RWPE2 (cell line): ENCODE data around the gene DEDD2.

Experiments used
- ATAC-seq: fragments of 200-7000 bp; cut with Tn5 transposase; 3 replicates; pipeline ENCODE4 v1.9.1; 2021; ENCODE audit warnings: low read depth
- DNase-seq: peaks from one replicate; pipeline ENCODE4 v3.0.0-alpha.2; 2020; ENCODE audit warnings: low spot score
- H3K27ac ChIP-seq: fragments of 450-650 bp; 2 replicates; pipeline ENCODE4 v1.5.1; 2017; ENCODE audit warnings: mild to moderate bottlenecking; ENCODE audit not compliant: poor library complexity, severe bottlenecking
- H3K27me3 ChIP-seq: fragments of 250-450 bp; sonication (Bioruptor Pico); 2 replicates; pipeline ENCODE4 v1.5.1; 2021; ENCODE audit warnings: mild to moderate bottlenecking, moderate library complexity; ENCODE audit not compliant: insufficient read depth, poor library complexity, severe bottlenecking
- H3K36me3 ChIP-seq: fragments of 250-450 bp; sonication (Bioruptor Pico); 2 replicates; pipeline ENCODE4 v1.5.1; 2020; ENCODE audit warnings: low read depth, mild to moderate bottlenecking, moderate library complexity
- H3K4me1 ChIP-seq: fragments of 250-450 bp; sonication (Bioruptor Pico); 2 replicates; pipeline ENCODE4 v1.5.1; 2021; ENCODE audit warnings: mild to moderate bottlenecking, moderate library complexity; ENCODE audit not compliant: insufficient read depth, poor library complexity, severe bottlenecking
- H3K4me3 ChIP-seq: fragments of 250-450 bp; sonication (Bioruptor Pico); 2 replicates; pipeline ENCODE4 v1.5.1; 2021; ENCODE audit warnings: mild to moderate bottlenecking, moderate library complexity; ENCODE audit not compliant: severe bottlenecking
- H3K9me3 ChIP-seq: fragments of 250-450 bp; sonication (Bioruptor Pico); 2 replicates; pipeline ENCODE4 v1.5.1; 2021; ENCODE audit warnings: mild to moderate bottlenecking, moderate library complexity; ENCODE audit not compliant: severe bottlenecking
- TF ChIP-seq, protein P1 (sequence below): fragments of 450-650 bp; IDR thresholded peaks from one replicate; pipeline ENCODE4 v1.5.1; 2017; ENCODE audit warnings: mild to moderate bottlenecking, moderate library complexity; ENCODE audit not compliant: poor library complexity, severe bottlenecking

DEDD2 gene

GRCh38 chr19:42170715-42171114 is 46.8 kb downstream of the DEDD2 start:
- no peak for DNase-seq
- Histone ChIP-seq H3K4me3 (no peak overlapping the region), H3K4me1 (no peaks in the 10 kb centered on the region), H3K27me3 (peaks cover 8% of the 10 kb centered on the region), H3K9me3 (no peaks in the 10 kb centered on the region), H3K36me3 (no peaks in the 10 kb centered on the region), H3K27ac (no peak overlapping the region)
- no peak for ATAC-seq
- TF ChIP-seq, protein P1, sequence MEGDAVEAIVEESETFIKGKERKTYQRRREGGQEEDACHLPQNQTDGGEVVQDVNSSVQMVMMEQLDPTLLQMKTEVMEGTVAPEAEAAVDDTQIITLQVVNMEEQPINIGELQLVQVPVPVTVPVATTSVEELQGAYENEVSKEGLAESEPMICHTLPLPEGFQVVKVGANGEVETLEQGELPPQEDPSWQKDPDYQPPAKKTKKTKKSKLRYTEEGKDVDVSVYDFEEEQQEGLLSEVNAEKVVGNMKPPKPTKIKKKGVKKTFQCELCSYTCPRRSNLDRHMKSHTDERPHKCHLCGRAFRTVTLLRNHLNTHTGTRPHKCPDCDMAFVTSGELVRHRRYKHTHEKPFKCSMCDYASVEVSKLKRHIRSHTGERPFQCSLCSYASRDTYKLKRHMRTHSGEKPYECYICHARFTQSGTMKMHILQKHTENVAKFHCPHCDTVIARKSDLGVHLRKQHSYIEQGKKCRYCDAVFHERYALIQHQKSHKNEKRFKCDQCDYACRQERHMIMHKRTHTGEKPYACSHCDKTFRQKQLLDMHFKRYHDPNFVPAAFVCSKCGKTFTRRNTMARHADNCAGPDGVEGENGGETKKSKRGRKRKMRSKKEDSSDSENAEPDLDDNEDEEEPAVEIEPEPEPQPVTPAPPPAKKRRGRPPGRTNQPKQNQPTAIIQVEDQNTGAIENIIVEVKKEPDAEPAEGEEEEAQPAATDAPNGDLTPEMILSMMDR, result no peak

DNA sequence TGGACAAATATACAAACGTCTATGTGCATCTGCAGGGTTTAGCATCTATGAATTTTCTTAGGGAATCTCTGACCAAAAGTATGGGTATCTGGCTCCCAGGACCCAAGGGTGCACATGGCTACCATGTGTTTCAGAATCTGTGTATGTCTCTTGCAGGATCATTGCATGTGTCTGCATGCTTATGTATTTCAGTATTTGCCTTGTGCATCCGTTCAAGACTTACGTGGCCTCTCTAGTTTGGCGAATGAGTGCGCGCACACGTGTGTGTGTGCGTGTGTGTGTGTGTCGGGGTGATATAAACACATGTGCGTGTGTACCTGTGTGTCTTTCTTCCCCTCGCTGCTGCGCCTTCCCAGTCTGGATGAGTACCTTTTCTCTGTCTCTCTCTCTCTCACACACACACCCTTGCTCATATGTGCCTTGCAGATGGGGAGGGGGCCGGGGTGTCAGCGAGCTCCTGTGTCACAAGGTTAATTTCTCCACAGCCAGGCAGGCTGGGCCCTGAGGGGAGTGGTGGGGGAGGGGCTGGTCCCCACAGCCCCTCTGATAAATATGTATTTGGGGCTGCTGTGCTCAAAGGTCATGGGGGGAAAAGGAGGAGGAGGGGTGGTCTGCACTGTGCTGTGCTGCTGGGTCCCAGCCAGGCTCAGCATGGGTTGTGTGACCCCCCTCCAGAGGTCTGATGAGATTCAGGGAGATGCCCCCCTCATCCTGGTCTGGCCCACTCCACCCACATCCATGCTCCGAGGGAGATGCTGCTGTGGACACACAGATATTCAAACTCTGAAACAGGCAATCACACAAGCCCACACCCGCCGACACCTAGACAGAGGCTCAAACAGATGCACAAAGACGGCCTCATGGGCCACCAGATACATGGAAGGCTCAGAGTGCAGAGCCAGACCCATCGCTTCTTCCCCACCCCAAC is 47.7 kb downstream of the DEDD2 start:
- DNase-seq (no peak), ATAC-seq (no peak)
- Histone ChIP-seq H3K27ac (no peak overlapping the region), H3K27me3 (no peaks in the 10 kb centered on the region), H3K4me1 (no peaks in the 10 kb centered on the region), H3K36me3 (no peaks in the 10 kb centered on the region), H3K9me3 (no peaks in the 10 kb centered on the region), H3K4me3 (no peak overlapping the region)
- TF ChIP-seq, protein P1, result no peak

DNA sequence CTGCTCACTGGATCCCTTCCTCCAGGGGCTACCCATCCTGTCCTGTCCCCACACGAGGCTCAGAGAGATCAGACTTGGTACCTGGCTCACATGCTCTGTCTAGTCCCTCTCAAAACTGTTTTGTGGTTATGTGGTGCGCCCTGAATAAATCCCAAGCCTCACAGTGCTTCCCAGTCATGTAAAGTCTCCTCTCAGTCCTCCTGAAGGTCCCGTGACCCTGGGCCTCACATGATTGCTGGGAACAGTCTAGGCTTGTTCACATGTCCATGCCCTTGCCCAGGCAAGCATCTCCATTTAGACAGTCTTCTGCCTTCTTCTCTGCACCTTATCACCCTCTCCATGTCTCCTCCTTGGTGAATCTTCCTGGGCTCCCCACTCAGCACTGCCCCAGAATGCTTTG is 49.3 kb downstream of the DEDD2 start:
- TF ChIP-seq, protein P1, result no peak
- no peak for DNase-seq
- Histone ChIP-seq H3K4me1 (no peaks in the 10 kb centered on the region), H3K4me3 (no peak overlapping the region), H3K9me3 (no peaks in the 10 kb centered on the region), H3K27ac (no peak overlapping the region), H3K36me3 (no peaks in the 10 kb centered on the region), H3K27me3 (no peaks in the 10 kb centered on the region)
- ATAC-seq, result no peak

DNA sequence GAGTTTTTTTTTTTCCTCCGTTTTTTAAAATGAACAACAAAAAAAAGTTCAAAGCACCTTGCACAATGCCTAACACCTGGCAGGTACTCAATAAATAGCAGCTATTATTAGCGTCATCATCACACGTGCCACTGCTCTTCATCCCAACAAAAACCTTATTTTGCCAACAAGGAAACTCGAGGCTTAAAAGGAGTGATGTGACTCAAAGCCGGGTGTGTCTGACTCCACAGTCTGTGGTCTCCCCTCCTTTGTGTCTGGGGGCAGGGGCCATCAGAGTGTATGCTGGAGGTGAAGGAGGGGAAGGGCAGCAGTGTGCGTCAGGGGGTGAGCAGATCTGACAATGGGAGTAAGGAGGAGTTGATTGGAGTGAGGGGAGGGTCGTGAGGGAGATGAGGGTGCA is 51.2 kb downstream of the DEDD2 start:
- Histone ChIP-seq H3K27me3 (no peaks in the 10 kb centered on the region), H3K27ac (no peak overlapping the region), H3K4me3 (no peak overlapping the region), H3K4me1 (no peaks in the 10 kb centered on the region), H3K9me3 (no peaks in the 10 kb centered on the region), H3K36me3 (no peaks in the 10 kb centered on the region)
- no peak for DNase-seq
- ATAC-seq, result no peak
- TF ChIP-seq, protein P1, result no peak

DNA sequence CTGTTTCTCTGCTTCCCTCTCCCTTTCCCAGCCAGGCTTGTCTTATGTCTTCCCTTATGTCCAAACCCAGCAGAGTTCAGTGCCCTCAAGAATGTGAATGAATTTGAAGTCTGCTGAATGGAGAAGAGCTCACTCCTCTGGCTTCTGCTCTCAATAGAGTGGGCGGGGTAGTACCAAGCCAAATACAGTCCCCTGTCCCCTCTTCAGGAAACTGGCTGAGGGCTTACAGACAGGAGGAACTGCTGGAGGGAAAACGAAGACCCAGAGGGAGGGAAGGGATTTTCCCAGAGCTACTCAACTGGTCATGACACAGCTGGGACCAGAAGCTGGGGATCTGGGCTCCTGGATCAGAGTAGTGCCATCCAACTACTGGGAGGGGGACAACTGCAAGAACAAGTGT is 52.3 kb downstream of the DEDD2 start:
- Histone ChIP-seq H3K4me1 (no peaks in the 10 kb centered on the region), H3K36me3 (no peaks in the 10 kb centered on the region), H3K9me3 (no peaks in the 10 kb centered on the region), H3K27me3 (no peaks in the 10 kb centered on the region), H3K4me3 (no peak overlapping the region), H3K27ac (no peak overlapping the region)
- TF ChIP-seq, protein P1, result no peak
- ATAC-seq (no peak), DNase-seq (no peak)
